ENCODE data around the gene LPP. TPM values are rescaled to one million over a fixed set of nuclear protein-coding genes. Genes with fewer than 3 reads are reported as not detected.

LPP gene
- total RNA-seq, 1 experiment from 2014 or later = 54.0 TPM

DNA sequence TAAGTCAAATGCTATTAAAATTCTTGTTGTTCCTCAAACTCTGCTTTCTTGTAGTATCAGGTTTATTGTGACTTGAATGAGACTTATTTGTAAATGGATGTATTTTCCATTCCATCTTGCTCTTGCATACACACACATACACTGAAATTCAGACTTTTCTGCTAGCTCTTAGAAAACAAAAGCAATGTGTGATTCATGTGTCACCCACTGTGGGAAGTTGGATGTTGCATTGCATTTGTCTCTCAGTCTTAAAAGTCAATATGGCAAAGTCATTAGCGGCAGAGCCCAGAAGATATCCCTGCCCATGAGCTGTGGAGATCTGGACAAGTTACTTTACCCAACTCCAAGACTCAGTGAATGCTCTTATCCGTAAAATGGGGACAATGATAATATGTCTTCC, 660.6 kb downstream of the LPP start:
- DNase-seq (ENCODE audit: low read depth, low spot score) (no peak), ATAC-seq (no peak)
- Histone ChIP-seq H3K27me3 (ENCODE audit: insufficient read depth, low read length) (no peaks in the 10 kb centered on the region), H3K9me3 (ENCODE audit: control insufficient read depth in 1 of 2, insufficient read depth in 1 of 2, low read depth in 1 of 2, low read length in 2 of 2) (no peaks in the 10 kb centered on the region), H3K4me1 (ENCODE audit: control insufficient read depth in 1 of 2, insufficient read depth in 2 of 2, low read length in 2 of 2) (no peaks in the 10 kb centered on the region), H3K36me3 (ENCODE audit: control insufficient read depth in 1 of 2, insufficient read depth in 2 of 2, low read length in 2 of 2) (no peaks in the 10 kb centered on the region), H3K4me2 (ENCODE audit: low read length) (no peak overlapping the region), H3K9me2 (ENCODE audit: insufficient read depth) (no peaks in the 10 kb centered on the region), H4K20me1 (ENCODE audit: insufficient read depth) (no peaks in the 10 kb centered on the region), H3K4me3 (replicated peaks in 1 of 2; ENCODE audit: low read depth in 1 of 2, low read length in 2 of 2) (no peak overlapping the region), H3K27ac (ENCODE audit: low read depth, low read length) (no peak overlapping the region), H3K79me2 (ENCODE audit: insufficient read depth, low read length) (no peaks in the 10 kb centered on the region), H2AFZ (ENCODE audit: low read depth, low read length, poor library complexity, severe bottlenecking) (no peak overlapping the region), H3K9ac (ENCODE audit: low read length) (no peak overlapping the region)
- intact Hi-C loops (cut with micrococcal nuclease) = no loop called here
- ChIA-PET CTCF (no interaction called here), POLR2A (no interaction called here), RAD21 (ENCODE audit: low non-redundant PET in 1 of 2, low total read pairs in 2 of 2, uncharacterized antibody in 2 of 2, unreplicated experiment in 2 of 2) (no interaction called here)
- TF ChIP-seq POLR2AphosphoS5 (IDR thresholded peaks at IDR 0.05; ENCODE audit: low read depth, low read length) (no peak), TCF7L2 (IDR thresholded peaks at IDR 0.05; ENCODE audit: borderline replicate concordance, extremely low read depth, insufficient read depth, insufficient read length) (no peak), ZFX (IDR thresholded peaks at IDR 0.05) (no peak), CEBPB (IDR thresholded peaks at IDR 0.05; ENCODE audit: low read depth) (no peak), FOSL1 (IDR thresholded peaks at IDR 0.05; ENCODE audit: low read depth) (no peak), ZNF274 (IDR thresholded peaks at IDR 0.05; ENCODE audit: low read depth, low read length) (no peak), EZH2 (IDR thresholded peaks at IDR 0.05) (no peak), RAD21 (IDR thresholded peaks at IDR 0.05; ENCODE audit: low read depth) (no peak), SP1 (IDR thresholded peaks at IDR 0.05; ENCODE audit: low read depth) (no peak), SRF (IDR thresholded peaks at IDR 0.05; ENCODE audit: low read depth) (no peak), JUND (IDR thresholded peaks at IDR 0.05) (no peak), EZH2phosphoT487 (IDR thresholded peaks at IDR 0.05; ENCODE audit: borderline replicate concordance) (no peak), SIN3A (IDR thresholded peaks at IDR 0.05; ENCODE audit: low read depth) (no peak), POLR2A (IDR thresholded peaks at IDR 0.05; ENCODE audit: borderline replicate concordance, extremely low read depth, insufficient read depth, insufficient read length) (no peak), YY1 (IDR thresholded peaks at IDR 0.05; ENCODE audit: extremely low read depth, insufficient replicate concordance, low read depth, low read length) (no peak)
- TF ChIP-seq, protein P1, sequence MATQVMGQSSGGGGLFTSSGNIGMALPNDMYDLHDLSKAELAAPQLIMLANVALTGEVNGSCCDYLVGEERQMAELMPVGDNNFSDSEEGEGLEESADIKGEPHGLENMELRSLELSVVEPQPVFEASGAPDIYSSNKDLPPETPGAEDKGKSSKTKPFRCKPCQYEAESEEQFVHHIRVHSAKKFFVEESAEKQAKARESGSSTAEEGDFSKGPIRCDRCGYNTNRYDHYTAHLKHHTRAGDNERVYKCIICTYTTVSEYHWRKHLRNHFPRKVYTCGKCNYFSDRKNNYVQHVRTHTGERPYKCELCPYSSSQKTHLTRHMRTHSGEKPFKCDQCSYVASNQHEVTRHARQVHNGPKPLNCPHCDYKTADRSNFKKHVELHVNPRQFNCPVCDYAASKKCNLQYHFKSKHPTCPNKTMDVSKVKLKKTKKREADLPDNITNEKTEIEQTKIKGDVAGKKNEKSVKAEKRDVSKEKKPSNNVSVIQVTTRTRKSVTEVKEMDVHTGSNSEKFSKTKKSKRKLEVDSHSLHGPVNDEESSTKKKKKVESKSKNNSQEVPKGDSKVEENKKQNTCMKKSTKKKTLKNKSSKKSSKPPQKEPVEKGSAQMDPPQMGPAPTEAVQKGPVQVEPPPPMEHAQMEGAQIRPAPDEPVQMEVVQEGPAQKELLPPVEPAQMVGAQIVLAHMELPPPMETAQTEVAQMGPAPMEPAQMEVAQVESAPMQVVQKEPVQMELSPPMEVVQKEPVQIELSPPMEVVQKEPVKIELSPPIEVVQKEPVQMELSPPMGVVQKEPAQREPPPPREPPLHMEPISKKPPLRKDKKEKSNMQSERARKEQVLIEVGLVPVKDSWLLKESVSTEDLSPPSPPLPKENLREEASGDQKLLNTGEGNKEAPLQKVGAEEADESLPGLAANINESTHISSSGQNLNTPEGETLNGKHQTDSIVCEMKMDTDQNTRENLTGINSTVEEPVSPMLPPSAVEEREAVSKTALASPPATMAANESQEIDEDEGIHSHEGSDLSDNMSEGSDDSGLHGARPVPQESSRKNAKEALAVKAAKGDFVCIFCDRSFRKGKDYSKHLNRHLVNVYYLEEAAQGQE (IDR thresholded peaks at IDR 0.05; ENCODE audit: low read depth) = no peak
- TF ChIP-seq, protein P2, sequence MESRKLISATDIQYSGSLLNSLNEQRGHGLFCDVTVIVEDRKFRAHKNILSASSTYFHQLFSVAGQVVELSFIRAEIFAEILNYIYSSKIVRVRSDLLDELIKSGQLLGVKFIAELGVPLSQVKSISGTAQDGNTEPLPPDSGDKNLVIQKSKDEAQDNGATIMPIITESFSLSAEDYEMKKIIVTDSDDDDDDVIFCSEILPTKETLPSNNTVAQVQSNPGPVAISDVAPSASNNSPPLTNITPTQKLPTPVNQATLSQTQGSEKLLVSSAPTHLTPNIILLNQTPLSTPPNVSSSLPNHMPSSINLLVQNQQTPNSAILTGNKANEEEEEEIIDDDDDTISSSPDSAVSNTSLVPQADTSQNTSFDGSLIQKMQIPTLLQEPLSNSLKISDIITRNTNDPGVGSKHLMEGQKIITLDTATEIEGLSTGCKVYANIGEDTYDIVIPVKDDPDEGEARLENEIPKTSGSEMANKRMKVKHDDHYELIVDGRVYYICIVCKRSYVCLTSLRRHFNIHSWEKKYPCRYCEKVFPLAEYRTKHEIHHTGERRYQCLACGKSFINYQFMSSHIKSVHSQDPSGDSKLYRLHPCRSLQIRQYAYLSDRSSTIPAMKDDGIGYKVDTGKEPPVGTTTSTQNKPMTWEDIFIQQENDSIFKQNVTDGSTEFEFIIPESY (IDR thresholded peaks at IDR 0.05; ENCODE audit: extremely low read depth, insufficient replicate concordance, low read length) = no peak
- TF ChIP-seq, protein P3, sequence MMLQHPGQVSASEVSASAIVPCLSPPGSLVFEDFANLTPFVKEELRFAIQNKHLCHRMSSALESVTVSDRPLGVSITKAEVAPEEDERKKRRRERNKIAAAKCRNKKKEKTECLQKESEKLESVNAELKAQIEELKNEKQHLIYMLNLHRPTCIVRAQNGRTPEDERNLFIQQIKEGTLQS (IDR thresholded peaks at IDR 0.05) = no peak
- BruUV-seq (replicated peaks) = no TSS peak
